Calu3 (cell line): ENCODE data around the gene DIP2A. TPM values are rescaled to one million over a fixed set of nuclear protein-coding genes. Genes with fewer than 3 reads are reported as not detected.

Experiments
- BruUV-seq: library from RNA; stranded (reverse); fragments of 400-500 nt; replicated peaks from 2 replicates; lab custom pipeline; 2021; lab: Mats Ljungman, UMichigan
- CTCF ChIA-PET: fragments of 300-600 bp; sonication (Branson Sonifier 250); formaldehyde crosslinking; loops from one replicate; lab custom pipeline; 2022; ENCODE audit warnings: antibody characterized with exemption; lab: Charles Lee
- DNase-seq: peaks from one replicate; pipeline ENCODE4 v3.0.0; 2022
- H3K27ac Mint-ChIP-seq: one replicate; pipeline ENCODE4 v1.8.0; 2022; ENCODE audit warnings: mixed read lengths; ENCODE audit not compliant: unreplicated experiment
- H3K27me3 Mint-ChIP-seq: one replicate; pipeline ENCODE4 v1.8.0; 2022; ENCODE audit warnings: mixed read lengths; ENCODE audit not compliant: unreplicated experiment
- H3K36me3 Mint-ChIP-seq: one replicate; pipeline ENCODE4 v1.8.0; 2022; ENCODE audit warnings: mild to moderate bottlenecking, moderate library complexity, mixed read lengths; ENCODE audit not compliant: insufficient read depth, unreplicated experiment
- H3K4me1 Mint-ChIP-seq: one replicate; pipeline ENCODE4 v1.8.0; 2022; ENCODE audit warnings: mild to moderate bottlenecking, low read depth, mixed read lengths; ENCODE audit not compliant: unreplicated experiment
- H3K4me3 Mint-ChIP-seq: one replicate; pipeline ENCODE4 v1.8.0; 2022; ENCODE audit warnings: mild to moderate bottlenecking, low read depth, moderate library complexity, mixed read lengths; ENCODE audit not compliant: unreplicated experiment
- H3K9me3 Mint-ChIP-seq: one replicate; pipeline ENCODE4 v1.8.0; 2022; ENCODE audit warnings: low read depth, mixed read lengths; ENCODE audit not compliant: unreplicated experiment
- intact Hi-C: fragments of 100-400 bp; cut with micrococcal nuclease; formaldehyde crosslinking; loops from one replicate; pipeline ENCODE4 v1.10.0; 2022; ENCODE audit not compliant: unreplicated experiment
- total RNA-seq: library from RNA; stranded (reverse); gene quantifications from 2 replicates; pipeline ENCODE4 v1.2.3, GENCODE V29; 2022
- TF ChIP-seq, protein P1 (sequence below): fragments of 200-600 bp; IDR thresholded peaks from one replicate; pipeline ENCODE4 v1.8.0; 2022; ENCODE audit warnings: antibody characterized with exemption; ENCODE audit not compliant: unreplicated experiment

The DIP2A gene
- total RNA-seq, 1 experiment from 2014 or later = 29.3 TPM

DNA sequence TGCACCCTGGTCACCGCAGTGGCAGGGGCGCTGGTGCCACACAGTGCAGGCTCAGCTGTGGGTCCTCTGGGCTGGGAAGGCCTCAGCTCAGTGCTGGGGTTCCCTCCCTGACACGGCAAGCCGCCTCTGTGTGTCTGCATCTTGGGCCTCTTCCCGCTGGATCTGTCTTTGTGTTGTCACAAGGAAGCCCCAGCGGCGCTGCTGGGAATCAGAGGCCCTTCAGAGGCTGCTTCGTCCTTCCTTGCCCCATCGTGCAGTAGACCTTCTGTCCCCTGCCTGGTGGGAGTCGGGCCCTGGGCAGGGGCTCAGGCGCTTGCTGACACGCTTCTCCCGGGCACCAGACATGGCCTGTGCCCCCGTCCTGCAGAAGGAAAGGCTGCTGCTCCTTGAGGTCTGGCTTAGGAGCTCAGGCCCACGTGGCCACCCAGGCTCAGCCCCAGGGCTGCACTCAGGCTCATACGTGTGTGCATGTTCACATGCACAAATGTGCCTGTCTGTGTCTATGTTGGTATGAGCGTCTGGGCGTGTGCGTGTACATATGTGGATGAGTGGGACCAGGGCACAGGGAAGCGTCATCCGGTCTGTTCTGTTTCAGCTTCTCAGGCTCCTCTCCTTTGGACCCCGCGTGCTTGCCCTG, 24.3 kb upstream of the DIP2A start:
- no peak overlapping the region for H3K27ac Mint-ChIP-seq
- H3K36me3 Mint-ChIP-seq = peaks cover 28% of the 10 kb centered on the region
- no peak overlapping the region for H3K4me3 Mint-ChIP-seq
- no peaks in the 10 kb centered on the region for H3K4me1 Mint-ChIP-seq
- H3K27me3 Mint-ChIP-seq = no peaks in the 10 kb centered on the region
- no peak for DNase-seq
- intact Hi-C loops = no loop called here
- no peaks in the 10 kb centered on the region for H3K9me3 Mint-ChIP-seq
- CTCF ChIA-PET = no interaction called here
- BruUV-seq = no TSS peak
- TF ChIP-seq, protein P1, sequence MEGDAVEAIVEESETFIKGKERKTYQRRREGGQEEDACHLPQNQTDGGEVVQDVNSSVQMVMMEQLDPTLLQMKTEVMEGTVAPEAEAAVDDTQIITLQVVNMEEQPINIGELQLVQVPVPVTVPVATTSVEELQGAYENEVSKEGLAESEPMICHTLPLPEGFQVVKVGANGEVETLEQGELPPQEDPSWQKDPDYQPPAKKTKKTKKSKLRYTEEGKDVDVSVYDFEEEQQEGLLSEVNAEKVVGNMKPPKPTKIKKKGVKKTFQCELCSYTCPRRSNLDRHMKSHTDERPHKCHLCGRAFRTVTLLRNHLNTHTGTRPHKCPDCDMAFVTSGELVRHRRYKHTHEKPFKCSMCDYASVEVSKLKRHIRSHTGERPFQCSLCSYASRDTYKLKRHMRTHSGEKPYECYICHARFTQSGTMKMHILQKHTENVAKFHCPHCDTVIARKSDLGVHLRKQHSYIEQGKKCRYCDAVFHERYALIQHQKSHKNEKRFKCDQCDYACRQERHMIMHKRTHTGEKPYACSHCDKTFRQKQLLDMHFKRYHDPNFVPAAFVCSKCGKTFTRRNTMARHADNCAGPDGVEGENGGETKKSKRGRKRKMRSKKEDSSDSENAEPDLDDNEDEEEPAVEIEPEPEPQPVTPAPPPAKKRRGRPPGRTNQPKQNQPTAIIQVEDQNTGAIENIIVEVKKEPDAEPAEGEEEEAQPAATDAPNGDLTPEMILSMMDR = no peak

DNA sequence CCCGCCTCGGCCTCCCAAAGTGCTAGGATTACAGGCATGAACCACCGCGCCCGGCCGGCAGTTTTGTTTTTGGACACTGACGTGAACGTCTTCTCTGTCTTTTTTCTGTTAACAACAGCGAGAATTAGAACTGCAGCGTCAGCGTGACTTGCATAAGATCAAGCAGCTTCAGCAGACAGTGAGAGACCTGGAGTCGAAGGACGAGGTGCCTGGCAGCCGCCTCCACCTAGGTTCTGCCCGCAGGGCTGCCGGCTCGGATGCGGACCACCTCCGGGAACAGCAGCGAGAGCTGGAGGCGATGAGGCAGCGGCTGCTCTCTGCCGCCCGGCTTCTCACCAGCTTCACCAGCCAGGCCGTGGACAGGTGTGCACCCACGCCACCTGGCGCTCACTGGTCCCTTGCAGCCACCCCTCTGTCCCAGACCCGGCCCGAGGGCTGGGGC, 22.9 kb upstream of the DIP2A start:
- H3K36me3 Mint-ChIP-seq = peaks cover 26% of the 10 kb centered on the region
- TF ChIP-seq, protein P1 = no peak
- CTCF ChIA-PET = no interaction called here
- no peak overlapping the region for H3K27ac Mint-ChIP-seq
- H3K4me3 Mint-ChIP-seq = no peak overlapping the region
- no peaks in the 10 kb centered on the region for H3K27me3 Mint-ChIP-seq
- no peaks in the 10 kb centered on the region for H3K9me3 Mint-ChIP-seq
- BruUV-seq = no TSS peak
- DNase-seq = no peak
- intact Hi-C loops = no loop called here
- H3K4me1 Mint-ChIP-seq = no peaks in the 10 kb centered on the region

DNA sequence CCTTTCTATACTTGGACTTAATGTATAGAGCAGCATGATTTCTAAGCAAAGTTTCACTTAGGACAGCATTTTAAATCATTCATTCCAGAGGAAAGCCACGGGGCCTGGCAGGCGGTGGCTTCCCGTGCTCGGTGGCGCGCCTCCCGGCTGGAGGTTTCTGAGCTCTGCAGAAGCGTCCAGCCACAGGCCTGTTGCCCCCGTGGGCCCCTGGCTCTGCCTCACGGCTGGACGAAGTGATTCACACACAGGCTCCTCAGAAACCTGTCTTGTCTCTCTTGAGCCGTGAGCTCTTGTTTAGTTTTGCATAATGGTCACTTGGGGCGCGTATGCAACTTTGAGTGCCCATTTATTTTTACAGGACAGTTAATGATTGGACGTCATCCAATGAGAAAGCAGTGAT, 22.1 kb upstream of the DIP2A start:
- H3K4me3 Mint-ChIP-seq = no peak overlapping the region
- no peaks in the 10 kb centered on the region for H3K27me3 Mint-ChIP-seq
- no peak overlapping the region for H3K27ac Mint-ChIP-seq
- DNase-seq = no peak
- TF ChIP-seq, protein P1 = no peak
- H3K36me3 Mint-ChIP-seq = peaks cover 22% of the 10 kb centered on the region
- intact Hi-C loops = no loop called here
- CTCF ChIA-PET = interaction anchor here (1.9 kb wide), 1 partner anchor 9 kb away, joined by 3 read pairs; no protein-coding TSS in a partner anchor
- no peaks in the 10 kb centered on the region for H3K4me1 Mint-ChIP-seq
- no peaks in the 10 kb centered on the region for H3K9me3 Mint-ChIP-seq
- no TSS peak for BruUV-seq

DNA sequence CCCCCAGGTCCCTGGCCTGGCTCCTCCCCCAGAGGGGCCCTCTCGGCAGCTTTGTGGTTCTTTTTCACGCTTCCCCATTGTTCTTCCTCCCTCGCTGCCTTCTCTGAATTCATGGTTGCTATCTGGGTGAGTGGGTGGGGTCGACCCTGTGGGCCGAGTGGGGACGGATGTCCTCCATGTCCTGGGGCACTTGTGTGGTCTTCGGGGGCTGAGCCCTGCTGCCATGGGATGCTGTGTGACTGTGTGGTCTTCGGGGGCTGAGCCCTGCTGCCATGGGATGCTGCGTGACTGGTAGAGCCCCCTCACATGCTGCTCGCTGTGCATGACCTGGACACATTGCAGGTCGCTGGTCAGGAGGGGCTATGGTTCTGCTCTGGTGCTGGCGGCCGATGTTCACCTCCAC, 21.6 kb upstream of the DIP2A start:
- CTCF ChIA-PET = interaction anchor here (1.9 kb wide), 1 partner anchor 10 kb away, joined by 3 read pairs; no protein-coding TSS in a partner anchor
- Mint-ChIP-seq H3K36me3 (peaks cover 22% of the 10 kb centered on the region), H3K4me3 (no peak overlapping the region), H3K4me1 (no peaks in the 10 kb centered on the region), H3K27ac (no peak overlapping the region), H3K9me3 (no peaks in the 10 kb centered on the region), H3K27me3 (no peaks in the 10 kb centered on the region)
- no TSS peak for BruUV-seq
- no peak for DNase-seq
- TF ChIP-seq, protein P1 = no peak
- intact Hi-C loops = no loop called here
